Measurements from ENCODE around the gene POLRMT. TPM values are rescaled to one million over a fixed set of nuclear protein-coding genes. Genes with fewer than 3 reads are reported as not detected.
A peak's percentile ranks its signal among the peaks of the same experiment; 100 is the strongest.

The POLRMT gene
- total RNA-seq, 1 donor: 50.9 TPM

GRCh38 chr19:648904-649801 is 15.8 kb upstream of the POLRMT start:
- DNase-seq (ENCODE audit: low read depth in 2 of 3, low spot score in 2 of 3): no peak

GRCh38 chr19:648305-648704 is 15.0 kb upstream of the POLRMT start:
- DNase-seq (ENCODE audit: low read depth in 2 of 3, low spot score in 2 of 3): no peak

- DNase-seq (ENCODE audit: low read depth in 2 of 3, low spot score in 2 of 3): no peak
These were observed 14.4 kb upstream of the POLRMT start for GRCh38 chr19:647566-648284.

- DNase-seq (ENCODE audit: low read depth in 2 of 3, low spot score in 2 of 3): no peak
These were observed 13.6 kb upstream of the POLRMT start for GRCh38 chr19:646779-647565.

- no peak for DNase-seq (ENCODE audit: low read depth in 2 of 3, low spot score in 2 of 3)
These were observed 12.8 kb upstream of the POLRMT start for GRCh38 chr19:645912-646778.

GRCh38 chr19:644789-645188 is 11.5 kb upstream of the POLRMT start:
- DNase-seq (ENCODE audit: low read depth in 2 of 3, low spot score in 2 of 3): no peak

GRCh38 chr19:644363-644762 is 11.0 kb upstream of the POLRMT start:
- no peak for DNase-seq (ENCODE audit: low read depth in 2 of 3, low spot score in 2 of 3)

- DNase-seq (ENCODE audit: low read depth in 2 of 3, low spot score in 2 of 3): no peak
These were observed 10.4 kb upstream of the POLRMT start for GRCh38 chr19:643736-644135.

- DNase-seq (ENCODE audit: low read depth in 2 of 3, low spot score in 2 of 3): no peak
These were observed 9.7 kb upstream of the POLRMT start for GRCh38 chr19:642767-643727.

GRCh38 chr19:641702-642101 is 8.4 kb upstream of the POLRMT start:
- no peak for DNase-seq (ENCODE audit: low read depth in 2 of 3, low spot score in 2 of 3)

- no peak for DNase-seq (ENCODE audit: low read depth in 2 of 3, low spot score in 2 of 3)
These were observed 7.4 kb upstream of the POLRMT start for GRCh38 chr19:640606-641189.

GRCh38 chr19:640161-640558 is 6.8 kb upstream of the POLRMT start:
- DNase-seq (ENCODE audit: low read depth in 2 of 3, low spot score in 2 of 3): no peak

- peak; percentile 84 to 94 (median 91) for DNase-seq (ENCODE audit: low read depth in 2 of 3, low spot score in 2 of 3)
These were observed 6.2 kb upstream of the POLRMT start, which contains the start of gene FGF22 for GRCh38 chr19:639253-640160. Gene FGF22 (plus strand): TSS chr19:639879. CDS start chr19:639926, 47 bp downstream.

- DNase-seq (ENCODE audit: low read depth in 2 of 3, low spot score in 2 of 3): no peak
These were observed 5.5 kb upstream of the POLRMT start for GRCh38 chr19:638906-639252.

GRCh38 chr19:634975-635652 is 1.8 kb upstream of the POLRMT start:
- no peak for DNase-seq (ENCODE audit: low read depth in 2 of 3, low spot score in 2 of 3)

- DNase-seq (ENCODE audit: low read depth in 2 of 3, low spot score in 2 of 3): no peak
These were observed 676 bp upstream of the POLRMT start for GRCh38 chr19:633786-634639.
